Stomach (tissue), 9 donors: ENCODE results near the gene CSNK1E. TPM values are rescaled to one million over a fixed set of nuclear protein-coding genes. Genes with fewer than 3 reads are reported as not detected.

Experiments used
- DNase-seq, 2 donors: peaks; one replicate each; pipeline versions ENCODE4 v3.0.0 to v3.0.0-alpha.2; 2013 to 2019
- H3K27ac ChIP-seq, 5 donors: fragments of 200-600 bp in 4 of 5; sonication (generic) in 4 of 5; one replicate each; pipeline ENCODE4 v1.5.1; 2013 to 2019; ENCODE audit warnings: mild to moderate bottlenecking in 1 of 5, moderate library complexity in 1 of 5
- H3K27me3 ChIP-seq, 3 donors: fragments of 200-600 bp; sonication (generic); one replicate each; pipeline ENCODE4 v1.5.1; 2017 to 2019; ENCODE audit warnings: mixed run types in 1 of 3
- H3K36me3 ChIP-seq, 4 donors: fragments of 200-600 bp; sonication (generic); 1 replicate in 3 of 4; 2 replicates in 1 of 4; pipeline ENCODE4 v1.5.1; 2016 to 2019
- H3K4me1 ChIP-seq, 4 donors: fragments of 200-600 bp; sonication (generic); one replicate each; pipeline ENCODE4 v1.5.1; 2016 to 2019
- H3K4me3 ChIP-seq, 4 donors: fragments of 200-600 bp; sonication (generic) in 3 of 4; one replicate each; pipeline ENCODE4 v1.5.1; 2016 to 2019; ENCODE audit warnings: mild to moderate bottlenecking in 1 of 4
- H3K9me3 ChIP-seq, 4 donors: fragments of 200-600 bp; sonication (generic); one replicate each; pipeline ENCODE4 v1.5.1; 2016 to 2019
- CTCF ChIP-seq, 7 experiments: fragments of 450-650 bp in 4 of 7; fragments of 200-600 bp in 3 of 7; sonication (generic) in 3 of 7; IDR thresholded peaks; one replicate each; pipeline ENCODE4 v1.5.1; 2016 to 2019; ENCODE audit warnings: antibody characterized with exemption in 7 of 7, control low read depth in 2 of 7, mild to moderate bottlenecking in 1 of 7
- EP300 ChIP-seq: sonication (generic); formaldehyde crosslinking; IDR thresholded peaks from one replicate; pipeline ENCODE4 v1.6.1; 2017; ENCODE audit warnings: antibody characterized with exemption
- POLR2A ChIP-seq, 4 donors: fragments of 450-650 bp; IDR thresholded peaks; one replicate each; pipeline ENCODE4 v1.6.1; 2016; ENCODE audit warnings: antibody characterized with exemption in 4 of 4, control low read depth in 2 of 4, mild to moderate bottlenecking in 1 of 4, moderate library complexity in 1 of 4
- POLR2AphosphoS5 ChIP-seq, 3 donors: sonication (generic); formaldehyde crosslinking; IDR thresholded peaks; one replicate each; pipeline ENCODE4 v1.6.1; 2016; ENCODE audit warnings: antibody characterized with exemption in 3 of 3
- WGBS, 5 donors: extraction: QIAGEN DNeasy Blood & Tissue Kit in 3 of 5; methylation state at CpG; one replicate each; pipeline versions ENCODE4 v1.1.5 to v1.1.7; 2013 to 2018; 5-methylcytosine and 5-hydroxymethylcytosine counted together
- intact Hi-C: fragments of 100-400 bp; cut with DNase I; formaldehyde crosslinking; loops from one replicate; pipeline ENCODE4 v1.15.1; 2023; ENCODE audit warnings: low total_unique reads
- polyA plus RNA-seq, 3 donors: library from polyadenylated mRNA; stranded (reverse); fragments of 200-250 nt; gene quantifications; one replicate each; pipeline ENCODE4 v1.2.3, GENCODE V29; 2013
- total RNA-seq, 5 donors: library from RNA; depleted of rRNA; stranded (reverse); fragments of >200 nt; gene quantifications; one replicate each; pipeline versions ENCODE4 v1.1.0 to v1.2.3, GENCODE V29; 2014 to 2016
- donor health status: healthy with polysubstance abuse.
- donor health status: Bipolar disorder and iron deficiency.
- donor health status: healthy.

CSNK1E gene
- total and polyA plus RNA-seq, 8 donors = 19.4 to 135 (median 68.1) TPM

DNA sequence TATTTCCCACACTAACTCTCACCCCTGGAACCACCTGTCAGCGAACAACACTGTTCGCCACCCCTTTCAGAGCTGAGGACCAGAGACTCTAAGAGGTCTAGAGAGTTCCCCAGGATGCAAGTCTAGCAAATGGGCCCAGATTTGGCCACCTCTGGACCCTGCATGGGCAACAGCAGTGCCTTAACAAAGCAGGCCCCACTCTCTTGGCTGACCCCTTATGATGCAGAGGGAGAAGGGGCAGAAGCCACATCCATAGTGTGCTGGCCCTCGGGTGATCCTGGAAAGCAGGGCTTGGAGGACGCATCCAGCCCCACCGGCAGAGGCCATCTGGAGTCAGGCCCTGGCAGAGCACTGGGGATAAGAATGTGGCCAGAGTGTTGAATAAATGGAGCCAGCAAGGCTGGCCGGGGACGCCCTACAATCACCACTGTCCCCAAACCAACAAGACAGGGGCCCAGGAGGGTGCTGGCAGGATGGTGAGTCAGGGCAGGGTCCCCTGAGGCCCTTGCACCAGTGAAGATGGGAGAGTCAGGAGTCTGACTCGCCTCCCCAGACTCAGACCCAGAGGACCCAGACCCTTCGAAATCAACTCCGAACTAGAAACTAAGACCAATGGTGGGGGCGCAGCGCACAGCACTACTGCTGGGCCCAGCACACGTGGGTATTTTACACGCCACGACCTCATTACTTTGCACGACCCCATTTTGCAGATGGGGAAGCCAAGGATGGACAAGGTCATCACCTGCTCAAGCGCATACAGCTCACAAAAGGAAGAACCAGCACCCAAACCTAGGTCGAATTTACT lies 6.5 kb downstream of the CSNK1E start:
- no peaks in the 10 kb centered on the region for H3K27me3 ChIP-seq
- H3K4me1 ChIP-seq = peaks cover 74 to 100% (median 88%) of the 10 kb centered on the region in 4 donors
- H3K9me3 ChIP-seq = no peaks in the 10 kb centered on the region
- intact Hi-C loops = no loop called here
- peak overlapping the region; percentile 15 to 99 (median 98) for H3K27ac ChIP-seq
- 63 to 73% (median 67%) methylated on average over 16 to 18 of the region's 18 CpGs for WGBS, 5 donors
- H3K36me3 ChIP-seq = peaks cover 3 to 44% (median 32%) of the 10 kb centered on the region in 4 donors
- no peak for DNase-seq
- H3K4me3 ChIP-seq = peak overlapping the region in 1 of 4 donors; percentile 15
- TF ChIP-seq CTCF (IDR thresholded peaks at IDR 0.05) (no peak), EP300 (no peak), POLR2AphosphoS5 (IDR thresholded peaks at IDR 0.05) (no peak), POLR2A (IDR thresholded peaks at IDR 0.05) (no peak)

- peak overlapping the region; percentile 15 to 99 (median 98) for H3K27ac ChIP-seq
- peaks cover 70 to 100% (median 86%) of the 10 kb centered on the region in 4 donors for H3K4me1 ChIP-seq
- intact Hi-C loops = no loop called here
- peak overlapping the region in 1 of 4 donors; percentile 15 for H3K4me3 ChIP-seq
- no peaks in the 10 kb centered on the region for H3K27me3 ChIP-seq
- H3K9me3 ChIP-seq = no peaks in the 10 kb centered on the region
- no peak for DNase-seq
- WGBS, 5 donors = 40 to 54% (median 45%) methylated on average over 16 to 18 of the region's 18 CpGs
- H3K36me3 ChIP-seq = peaks cover 3 to 44% (median 32%) of the 10 kb centered on the region in 4 donors
- TF ChIP-seq CTCF (IDR thresholded peaks at IDR 0.05) (no peak), POLR2A (IDR thresholded peaks at IDR 0.05) (no peak), POLR2AphosphoS5 (IDR thresholded peaks at IDR 0.05) (peak in 1 of 3 donors; percentile 43), EP300 (no peak)
Measured at GRCh38 chr22:38309614-38310517, 7.4 kb downstream of the CSNK1E start.

GRCh38 chr22:38308791-38309498 lies 8.3 kb downstream of the CSNK1E start:
- TF ChIP-seq EP300 (no peak), POLR2A (IDR thresholded peaks at IDR 0.05) (no peak), POLR2AphosphoS5 (IDR thresholded peaks at IDR 0.05) (no peak), CTCF (IDR thresholded peaks at IDR 0.05) (no peak)
- intact Hi-C loops = no loop called here
- Histone ChIP-seq H3K9me3 (no peaks in the 10 kb centered on the region), H3K27me3 (no peaks in the 10 kb centered on the region), H3K36me3 (peaks cover 3 to 49% (median 39%) of the 10 kb centered on the region in 4 donors), H3K27ac (peak overlapping the region in 4 of 5 donors; percentile 97 to 99 (median 98)), H3K4me1 (peaks cover 70 to 100% (median 86%) of the 10 kb centered on the region in 4 donors), H3K4me3 (no peak overlapping the region)
- no peak for DNase-seq
- WGBS, 5 donors = 70 to 78% (median 71%) methylated on average over 9 to 10 of the region's 10 CpGs
